PFSK-1 (cell line): ENCODE results near the gene VPS13D.

Experiments used
- FOXP2 ChIP-seq: optimal IDR thresholded peaks from 2 replicates; pipeline ENCODE3; 2011; ENCODE audit warnings: borderline replicate concordance, control low read depth, inconsistent platforms; ENCODE audit not compliant: insufficient read depth; ENCODE audit errors: extremely low read length, extremely low read depth
- POLR2AphosphoS5 ChIP-seq: IDR thresholded peaks from 2 replicates; pipeline ENCODE4 v1.6.1; 2012; ENCODE audit warnings: low read depth, mild to moderate bottlenecking, control low read depth, low read length, moderate library complexity
- SIN3A ChIP-seq: IDR thresholded peaks from 2 replicates; pipeline ENCODE4 v1.6.1; 2012; ENCODE audit warnings: mild to moderate bottlenecking, low read length, moderate library complexity, borderline replicate concordance; ENCODE audit not compliant: insufficient read depth
- TAF1 ChIP-seq: IDR thresholded peaks from 2 replicates; pipeline ENCODE4 v1.6.1; 2012; ENCODE audit warnings: low read length, control low read depth, borderline replicate concordance; ENCODE audit not compliant: insufficient read depth
- TF ChIP-seq, protein P1 (sequence below), 2 experiments: IDR thresholded peaks; 2 replicates each; pipeline versions ENCODE4 v1.6.1 to v1.8.0; 2011 to 2012; ENCODE audit warnings: low read depth in 2 of 2, low read length in 2 of 2, control low read depth in 1 of 2, inconsistent platforms in 1 of 2, mild to moderate bottlenecking in 1 of 2, moderate library complexity in 1 of 2; ENCODE audit not compliant: insufficient read depth in 1 of 2

The VPS13D gene

GRCh38 chr1:12485231-12486058, 255.6 kb downstream of the VPS13D start:
- no peak for TF ChIP-seq FOXP2
- no peak for TF ChIP-seq POLR2AphosphoS5
- TF ChIP-seq, protein P1, sequence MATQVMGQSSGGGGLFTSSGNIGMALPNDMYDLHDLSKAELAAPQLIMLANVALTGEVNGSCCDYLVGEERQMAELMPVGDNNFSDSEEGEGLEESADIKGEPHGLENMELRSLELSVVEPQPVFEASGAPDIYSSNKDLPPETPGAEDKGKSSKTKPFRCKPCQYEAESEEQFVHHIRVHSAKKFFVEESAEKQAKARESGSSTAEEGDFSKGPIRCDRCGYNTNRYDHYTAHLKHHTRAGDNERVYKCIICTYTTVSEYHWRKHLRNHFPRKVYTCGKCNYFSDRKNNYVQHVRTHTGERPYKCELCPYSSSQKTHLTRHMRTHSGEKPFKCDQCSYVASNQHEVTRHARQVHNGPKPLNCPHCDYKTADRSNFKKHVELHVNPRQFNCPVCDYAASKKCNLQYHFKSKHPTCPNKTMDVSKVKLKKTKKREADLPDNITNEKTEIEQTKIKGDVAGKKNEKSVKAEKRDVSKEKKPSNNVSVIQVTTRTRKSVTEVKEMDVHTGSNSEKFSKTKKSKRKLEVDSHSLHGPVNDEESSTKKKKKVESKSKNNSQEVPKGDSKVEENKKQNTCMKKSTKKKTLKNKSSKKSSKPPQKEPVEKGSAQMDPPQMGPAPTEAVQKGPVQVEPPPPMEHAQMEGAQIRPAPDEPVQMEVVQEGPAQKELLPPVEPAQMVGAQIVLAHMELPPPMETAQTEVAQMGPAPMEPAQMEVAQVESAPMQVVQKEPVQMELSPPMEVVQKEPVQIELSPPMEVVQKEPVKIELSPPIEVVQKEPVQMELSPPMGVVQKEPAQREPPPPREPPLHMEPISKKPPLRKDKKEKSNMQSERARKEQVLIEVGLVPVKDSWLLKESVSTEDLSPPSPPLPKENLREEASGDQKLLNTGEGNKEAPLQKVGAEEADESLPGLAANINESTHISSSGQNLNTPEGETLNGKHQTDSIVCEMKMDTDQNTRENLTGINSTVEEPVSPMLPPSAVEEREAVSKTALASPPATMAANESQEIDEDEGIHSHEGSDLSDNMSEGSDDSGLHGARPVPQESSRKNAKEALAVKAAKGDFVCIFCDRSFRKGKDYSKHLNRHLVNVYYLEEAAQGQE (IDR thresholded peaks at IDR 0.05; ENCODE audit: insufficient read depth in 1 of 2, low read depth in 2 of 2, low read length in 2 of 2) = no peak
- TF ChIP-seq TAF1 = no peak
- TF ChIP-seq SIN3A = no peak

DNA sequence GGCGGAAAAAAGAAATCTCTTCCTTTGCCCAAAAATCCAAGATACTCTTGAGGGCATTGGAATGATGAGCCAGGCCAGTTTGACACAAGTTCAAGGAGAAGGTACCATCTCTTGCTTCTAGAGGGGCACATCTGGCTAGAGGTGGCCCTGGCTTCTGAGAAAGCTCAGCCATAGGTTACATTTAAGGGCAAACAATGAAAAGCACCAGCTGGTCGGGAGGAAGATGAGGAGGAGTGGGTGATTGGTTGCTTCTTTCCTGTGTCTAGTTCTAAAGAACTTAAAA, 256.2 kb downstream of the VPS13D start:
- TF ChIP-seq POLR2AphosphoS5 (no peak), TAF1 (no peak), FOXP2 (no peak), SIN3A (no peak)
- TF ChIP-seq, protein P1 (IDR thresholded peaks at IDR 0.05; ENCODE audit: insufficient read depth in 1 of 2, low read depth in 2 of 2, low read length in 2 of 2) = no peak

DNA sequence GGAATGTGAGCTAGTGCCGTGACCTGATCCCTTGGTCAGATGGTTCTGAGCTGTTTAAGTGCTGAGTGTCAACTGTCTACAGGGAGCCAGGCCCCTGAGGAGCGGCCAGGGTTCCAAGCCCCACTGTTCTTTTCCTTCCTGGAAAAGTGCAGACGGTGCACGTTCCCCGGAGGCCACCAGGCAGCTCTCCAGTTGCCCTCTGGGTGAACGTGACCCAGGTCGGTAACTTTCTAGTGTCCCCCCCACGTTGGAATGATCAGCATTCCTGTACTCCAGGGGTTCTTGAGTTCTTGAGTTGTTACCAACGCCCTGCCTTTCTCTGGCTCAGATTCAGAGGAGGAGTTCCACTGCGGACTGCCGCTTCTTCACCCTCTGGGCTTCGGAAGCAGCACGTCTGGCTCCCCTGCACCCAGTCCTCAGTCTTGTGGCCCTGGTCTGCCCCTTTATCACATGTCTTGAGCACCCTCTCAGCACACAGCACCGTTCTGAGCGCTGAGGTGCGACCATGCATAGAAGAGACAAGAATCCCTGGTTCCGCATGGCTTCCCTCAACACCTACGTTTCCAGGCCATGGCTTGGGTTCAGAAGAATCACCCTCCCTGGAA, 256.7 kb downstream of the VPS13D start:
- TF ChIP-seq POLR2AphosphoS5 = no peak
- TF ChIP-seq TAF1 = no peak
- no peak for TF ChIP-seq FOXP2
- TF ChIP-seq SIN3A = no peak
- TF ChIP-seq, protein P1 (IDR thresholded peaks at IDR 0.05; ENCODE audit: insufficient read depth in 1 of 2, low read depth in 2 of 2, low read length in 2 of 2) = no peak

- TF ChIP-seq FOXP2 (no peak), SIN3A (no peak), TAF1 (no peak), POLR2AphosphoS5 (no peak)
- TF ChIP-seq, protein P1 (IDR thresholded peaks at IDR 0.05; ENCODE audit: insufficient read depth in 1 of 2, low read depth in 2 of 2, low read length in 2 of 2) = no peak
These were observed 257.7 kb downstream of the VPS13D start for GRCh38 chr1:12487520-12487919.
